GM10266 (cell line): ENCODE measurements around the gene CCNL2.

ENCODE experiments used
- DNase-seq: peaks from one replicate; pipeline ENCODE4 v3.0.0; 2012; ENCODE audit errors: extremely low spot score
- CTCF ChIP-seq: IDR thresholded peaks from 2 replicates; pipeline ENCODE4 v1.5.1; 2012; ENCODE audit warnings: mild to moderate bottlenecking, low read depth; ENCODE audit not compliant: control insufficient read depth, insufficient read depth; ENCODE audit errors: missing control alignments

Gene CCNL2

GRCh38 chr1:1374929-1375662 is 24.0 kb downstream of the CCNL2 start, which contains the start of gene AURKAIP1:
Gene AURKAIP1, minus strand, starts transcription at chr1:1375207. Its CDS starts 451 bp downstream, at chr1:1374756.
- DNase-seq = peak; percentile 99
- peak; percentile 38 for TF ChIP-seq CTCF

- DNase-seq = no peak
- TF ChIP-seq CTCF = no peak
Observed at GRCh38 chr1:1374589-1374928, 24.6 kb downstream of the CCNL2 start.

GRCh38 chr1:1373815-1374588 is 25.1 kb downstream of the CCNL2 start:
- no peak for DNase-seq
- TF ChIP-seq CTCF = no peak

GRCh38 chr1:1373051-1373814 is 25.9 kb downstream of the CCNL2 start:
- no peak for DNase-seq
- TF ChIP-seq CTCF = no peak

GRCh38 chr1:1371746-1372711 is 27.1 kb downstream of the CCNL2 start:
- peak; percentile 92 for TF ChIP-seq CTCF
- peak; percentile 90 for DNase-seq

GRCh38 chr1:1371364-1371745 is 27.8 kb downstream of the CCNL2 start:
- no peak for DNase-seq
- no peak for TF ChIP-seq CTCF
